ENCODE measurements around the gene SCRG1.

Gene SCRG1

DNA sequence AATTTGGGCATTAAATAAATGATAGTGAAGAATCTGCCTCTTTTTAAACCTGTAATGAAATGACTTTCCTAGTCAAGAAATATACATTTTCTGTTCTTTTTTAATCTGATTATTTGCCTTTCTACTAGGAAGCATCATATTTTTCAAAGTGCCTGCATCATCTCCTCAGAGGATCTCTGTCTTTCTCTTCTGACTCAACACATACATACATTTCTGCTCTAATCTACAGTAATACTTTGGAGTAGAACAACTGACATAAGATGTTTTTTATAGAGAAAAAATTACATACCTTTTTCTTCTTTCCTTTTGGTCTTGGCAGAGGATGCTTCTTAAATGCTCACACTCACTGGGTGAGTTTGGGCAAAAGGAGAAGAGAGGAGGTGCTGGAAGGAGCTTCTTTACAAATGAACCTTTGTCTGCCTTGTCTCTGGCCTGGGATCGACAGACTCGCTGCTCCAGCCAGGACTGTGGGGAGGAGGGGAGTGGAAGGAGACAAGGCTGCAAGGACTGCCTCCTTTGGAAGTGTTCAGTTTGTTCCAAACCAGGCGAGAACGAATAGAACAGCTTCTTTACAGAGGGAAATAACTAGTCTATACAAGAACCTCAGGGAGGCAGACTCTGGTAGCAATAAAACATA lies at the start of gene SCRG1:
Gene SCRG1 (minus strand): TSS at position 338 of the 637 bp plus-strand sequence. CDS start 7,702 bp downstream, outside the sequence.
- no peak for DNase-seq (ENCODE audit: low read depth in 4 of 4, low spot score in 1 of 4)

DNA sequence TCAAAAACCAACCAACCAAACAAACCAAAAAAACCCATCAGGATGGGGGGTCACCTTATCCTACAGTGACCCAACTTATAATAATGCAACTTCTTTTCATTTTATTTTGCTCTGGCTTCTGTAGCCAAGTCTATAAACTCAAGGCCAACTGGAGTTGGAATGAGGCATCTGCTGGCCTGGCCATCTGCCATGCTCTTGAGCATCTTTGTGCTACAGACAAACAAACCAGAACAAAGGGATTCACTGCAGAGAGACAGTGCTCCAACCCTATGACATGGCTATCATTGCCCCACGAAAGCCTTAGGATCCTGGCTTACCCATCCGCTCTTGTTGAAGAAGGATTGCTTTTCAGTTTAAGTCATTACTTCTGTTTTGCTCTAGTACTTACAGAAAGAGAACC lies 49.2 kb upstream of the SCRG1 start:
- DNase-seq (ENCODE audit: low read depth in 4 of 4, low spot score in 1 of 4): no peak

DNA sequence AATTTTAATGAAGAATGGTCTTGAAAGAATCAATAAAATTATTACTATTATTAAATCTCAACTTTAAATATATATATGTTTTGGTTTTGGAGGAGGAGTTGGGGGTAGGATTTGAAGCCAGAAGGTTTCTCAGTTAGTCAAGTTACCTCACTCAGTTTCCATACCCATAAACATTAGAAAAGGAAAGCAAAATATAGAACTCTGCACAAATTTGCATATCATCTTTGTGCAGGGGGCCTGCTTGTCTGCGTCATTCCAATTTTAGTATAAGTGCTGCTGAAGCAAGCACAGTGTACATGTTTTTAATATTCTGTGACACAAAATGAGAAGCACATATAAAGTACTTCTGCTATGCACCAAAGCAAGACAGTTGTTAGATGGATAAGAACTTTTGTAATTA lies 47.5 kb upstream of the SCRG1 start:
- no peak for DNase-seq (ENCODE audit: low read depth in 4 of 4, low spot score in 1 of 4)

DNA sequence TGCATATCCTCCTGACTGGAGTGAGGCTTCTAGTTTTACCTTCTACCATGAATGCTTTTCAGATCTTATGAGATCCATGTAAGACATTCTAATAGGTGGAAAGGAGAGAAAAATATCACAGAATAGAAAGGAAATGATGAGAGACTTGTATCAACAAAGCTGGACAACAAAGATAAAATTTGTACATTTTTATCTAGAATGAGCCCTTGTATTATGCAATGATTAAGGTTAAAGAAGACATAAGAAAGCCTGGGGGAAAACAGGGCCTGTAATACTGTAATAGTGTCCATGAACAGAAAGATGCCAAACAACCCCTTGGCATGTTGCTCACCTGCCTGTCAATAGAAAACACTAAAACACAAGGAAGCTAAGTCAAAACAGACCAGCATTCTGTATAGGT lies 44.2 kb upstream of the SCRG1 start:
- DNase-seq (ENCODE audit: low read depth in 4 of 4, low spot score in 1 of 4): no peak

DNA sequence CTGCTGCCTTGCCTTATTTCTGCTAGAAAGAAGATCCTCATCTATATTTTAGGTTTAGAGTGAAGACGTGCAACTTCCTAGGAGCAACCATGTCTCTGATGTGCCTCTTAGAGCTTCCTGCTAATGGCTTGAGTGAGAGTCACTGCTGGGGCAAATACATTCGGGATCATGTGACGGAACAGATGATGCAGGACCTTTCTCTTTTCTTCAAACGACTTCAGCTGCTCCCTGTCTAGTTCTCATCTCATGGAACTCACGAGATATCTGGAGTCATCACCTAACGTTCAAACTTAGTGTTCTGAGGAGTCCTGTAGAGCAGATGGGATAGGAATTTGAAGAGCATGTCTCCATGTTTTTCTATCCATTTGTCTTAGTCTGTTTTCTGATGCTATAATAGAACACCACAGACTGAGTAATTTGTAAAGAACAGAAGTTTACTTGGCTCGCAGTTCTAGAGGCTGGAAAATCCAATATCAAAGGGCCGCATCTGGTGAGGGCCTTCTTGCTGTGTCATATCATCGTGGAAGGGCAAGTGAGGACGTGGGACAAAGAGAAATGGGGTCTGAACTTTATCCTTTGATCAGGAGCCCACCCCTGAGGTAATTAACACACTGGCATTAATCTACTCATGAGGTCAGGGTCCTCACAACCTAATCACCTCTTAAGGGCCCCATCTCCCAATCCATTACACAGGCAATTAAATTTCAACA lies 43.5 kb upstream of the SCRG1 start:
- no peak for DNase-seq (ENCODE audit: low read depth in 4 of 4, low spot score in 1 of 4)

DNA sequence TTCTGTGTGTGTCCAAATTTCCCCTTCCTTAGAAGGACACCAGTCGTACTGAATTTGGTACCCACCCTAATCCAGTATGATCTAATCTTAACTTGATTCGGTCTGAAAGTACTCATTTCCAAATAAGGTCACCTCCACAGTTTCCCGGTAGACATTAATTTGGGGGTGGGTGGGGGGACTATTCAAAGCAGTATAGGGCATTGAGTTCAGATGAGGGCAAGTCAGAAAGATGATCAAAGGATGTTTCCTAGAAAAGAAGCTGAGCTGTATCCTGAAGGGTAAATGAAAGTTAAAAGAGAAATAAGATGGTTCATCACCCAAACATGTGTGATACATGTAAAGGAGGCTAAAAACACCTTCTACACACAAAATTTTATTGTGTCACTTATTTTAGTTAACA lies 42.0 kb upstream of the SCRG1 start:
- no peak for DNase-seq (ENCODE audit: low read depth in 4 of 4, low spot score in 1 of 4)

DNA sequence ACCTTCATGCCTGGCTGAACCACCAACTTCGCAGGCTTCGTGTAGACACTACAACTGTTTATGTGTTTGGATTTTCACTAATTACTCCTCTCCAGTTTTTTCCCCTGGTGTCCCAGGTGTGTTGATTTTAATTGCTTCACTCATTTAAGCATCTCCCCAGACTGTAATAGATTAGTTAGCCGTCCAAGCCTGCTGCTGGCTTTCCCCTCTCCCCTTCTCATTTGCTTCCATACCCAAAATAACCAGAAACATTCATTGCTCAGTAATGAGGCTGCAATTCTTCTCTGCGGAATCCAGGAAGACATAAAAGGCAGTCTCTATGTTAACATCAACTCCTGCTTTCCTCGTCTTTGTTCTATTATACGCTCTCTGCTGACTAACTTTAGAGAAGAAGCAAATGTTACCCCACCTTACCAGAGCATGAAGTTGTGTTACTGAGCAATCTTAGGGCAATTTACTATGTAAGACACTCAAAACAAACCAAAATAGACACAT lies 37.9 kb upstream of the SCRG1 start:
- DNase-seq (ENCODE audit: low read depth in 4 of 4, low spot score in 1 of 4): no peak

DNA sequence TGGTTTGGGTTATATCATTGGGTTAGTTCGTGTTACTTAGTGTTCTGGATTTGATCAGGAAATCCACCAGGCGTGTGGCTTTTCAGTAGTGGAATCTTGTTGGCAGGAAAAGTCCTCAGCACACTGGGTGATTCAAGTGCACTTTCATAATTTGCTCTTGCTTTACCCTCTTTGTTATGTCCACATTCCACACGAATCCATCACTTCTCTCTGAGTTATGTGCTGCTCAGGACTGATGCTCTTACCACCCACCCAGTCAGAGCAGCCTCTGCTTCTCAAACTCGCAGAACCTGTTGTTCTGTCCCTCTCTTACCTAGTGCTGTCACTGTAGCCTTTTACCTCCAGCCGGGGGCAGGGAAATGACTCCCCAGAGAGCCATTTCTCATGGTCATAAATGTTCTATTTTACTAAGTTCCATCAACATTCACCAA lies 37.2 kb upstream of the SCRG1 start:
- DNase-seq (ENCODE audit: low read depth in 4 of 4, low spot score in 1 of 4): no peak

DNA sequence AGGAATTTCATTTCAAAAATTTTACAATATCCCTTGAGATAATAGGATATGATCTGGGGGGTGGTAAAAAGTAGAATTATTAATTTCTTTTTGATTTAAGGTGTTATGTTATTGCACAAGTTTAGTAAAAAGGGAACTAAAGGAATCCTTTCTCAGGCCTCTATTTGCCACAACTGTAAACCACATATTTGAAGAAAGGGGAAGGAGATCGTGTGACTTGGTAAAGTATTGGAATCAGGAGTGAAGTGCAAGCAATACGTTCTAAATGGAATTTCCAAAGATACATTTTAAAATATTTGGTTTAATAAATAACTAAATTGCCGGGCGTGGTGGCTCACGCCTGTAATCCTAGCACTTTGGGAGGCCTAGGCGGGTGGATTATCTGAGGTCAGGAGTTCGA lies 35.3 kb upstream of the SCRG1 start:
- DNase-seq (ENCODE audit: low read depth in 4 of 4, low spot score in 1 of 4): no peak

DNA sequence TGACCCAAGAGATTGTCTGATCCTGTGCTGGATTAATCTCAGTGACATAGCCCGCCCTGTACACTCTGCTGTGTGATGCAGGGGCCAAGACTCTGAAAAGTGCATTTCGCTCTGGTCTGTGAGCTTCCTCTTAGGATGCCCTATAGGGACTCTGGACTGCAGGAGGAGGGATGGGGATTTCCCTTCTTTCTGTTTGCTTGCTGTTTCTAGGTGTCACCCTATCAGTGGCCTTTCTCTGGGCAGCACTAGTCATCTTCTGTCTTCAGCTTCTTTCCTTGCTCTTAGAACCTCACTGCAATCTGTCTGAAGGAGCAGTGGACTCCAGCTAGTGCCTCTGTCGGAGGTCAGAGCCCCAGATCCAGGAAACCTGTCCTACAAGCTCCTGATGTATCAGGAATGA lies 34.5 kb upstream of the SCRG1 start:
- no peak for DNase-seq (ENCODE audit: low read depth in 4 of 4, low spot score in 1 of 4)

DNA sequence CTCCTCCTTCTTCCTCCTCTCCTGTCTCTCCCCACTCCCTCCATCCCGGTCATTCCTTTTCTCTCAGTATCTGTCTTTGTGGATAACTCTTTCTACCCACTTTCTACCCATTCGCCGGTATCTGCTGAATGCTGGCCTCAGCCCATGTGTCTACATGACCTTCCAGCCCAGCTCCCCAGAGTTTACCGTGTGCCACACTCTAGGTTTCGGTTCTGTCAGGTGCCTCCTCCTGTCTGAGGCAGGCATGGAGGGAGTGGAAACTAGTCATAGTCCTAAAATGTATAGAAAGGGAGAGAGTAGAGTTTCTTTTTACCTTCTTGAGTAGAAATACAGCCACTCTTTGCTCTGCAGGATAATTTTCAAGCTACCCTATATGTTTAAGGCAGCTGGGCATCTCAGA lies 33.5 kb upstream of the SCRG1 start:
- no peak for DNase-seq (ENCODE audit: low read depth in 4 of 4, low spot score in 1 of 4)

DNA sequence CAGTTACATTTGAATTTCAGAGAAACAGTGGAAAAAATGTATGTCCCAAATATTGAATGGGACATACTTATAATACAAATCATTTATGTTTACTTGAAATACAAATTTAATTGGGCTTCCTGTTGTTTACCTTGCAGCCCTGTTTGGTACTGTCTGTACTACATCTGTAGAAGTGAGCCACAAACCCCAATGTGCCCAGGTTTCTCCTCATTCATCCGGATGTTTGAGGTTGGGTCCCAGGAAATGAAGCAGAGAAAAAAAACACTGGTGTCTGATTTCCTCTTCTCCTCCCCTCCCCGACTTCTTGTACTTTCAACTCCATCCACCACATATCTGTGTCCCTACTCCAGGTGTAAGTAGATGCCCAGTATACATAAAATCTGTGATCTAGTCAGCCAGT lies 27.1 kb upstream of the SCRG1 start:
- no peak for DNase-seq (ENCODE audit: low read depth in 4 of 4, low spot score in 1 of 4)

DNA sequence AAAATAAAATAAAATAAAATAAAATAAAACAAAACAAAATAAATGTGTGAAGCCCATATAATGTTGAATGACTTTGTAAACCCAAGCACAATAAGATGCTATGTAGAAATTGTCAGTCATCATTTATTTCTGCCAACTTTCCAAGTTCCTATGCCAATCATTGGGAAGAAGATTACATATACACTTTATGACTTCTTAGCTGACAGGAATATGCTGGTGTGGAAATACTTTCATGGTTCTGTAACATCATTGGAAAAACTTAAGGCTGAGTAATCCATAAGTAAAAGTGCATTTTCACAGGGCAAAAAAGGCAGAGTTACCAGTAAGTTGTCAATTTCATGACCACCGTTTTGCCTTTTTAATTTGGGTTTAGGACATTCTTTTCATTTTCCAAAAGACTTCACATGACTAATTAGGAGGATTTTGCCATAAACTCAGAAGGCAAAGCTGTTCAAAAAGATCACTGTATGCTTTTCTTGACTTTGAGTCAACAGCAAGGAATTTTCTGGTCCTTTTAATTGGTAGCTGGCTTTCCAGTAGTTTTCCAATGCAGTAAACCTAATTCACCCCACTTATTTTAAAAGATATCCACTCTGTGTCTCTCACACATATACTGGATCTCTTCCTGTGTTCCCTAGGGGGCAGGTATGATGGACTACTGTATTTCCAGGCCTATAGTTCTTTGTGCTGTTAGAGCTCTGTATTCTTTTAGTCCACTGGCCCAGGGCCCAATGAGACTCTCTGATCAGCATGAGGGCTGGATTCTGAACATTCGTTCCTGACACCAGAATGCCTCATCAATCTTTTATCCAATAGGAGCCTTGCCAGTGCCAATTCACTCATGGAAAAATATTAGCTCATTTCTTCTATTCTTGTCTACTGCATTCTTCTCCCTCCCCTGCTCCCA lies 26.2 kb upstream of the SCRG1 start:
- DNase-seq (ENCODE audit: low read depth in 4 of 4, low spot score in 1 of 4): no peak

DNA sequence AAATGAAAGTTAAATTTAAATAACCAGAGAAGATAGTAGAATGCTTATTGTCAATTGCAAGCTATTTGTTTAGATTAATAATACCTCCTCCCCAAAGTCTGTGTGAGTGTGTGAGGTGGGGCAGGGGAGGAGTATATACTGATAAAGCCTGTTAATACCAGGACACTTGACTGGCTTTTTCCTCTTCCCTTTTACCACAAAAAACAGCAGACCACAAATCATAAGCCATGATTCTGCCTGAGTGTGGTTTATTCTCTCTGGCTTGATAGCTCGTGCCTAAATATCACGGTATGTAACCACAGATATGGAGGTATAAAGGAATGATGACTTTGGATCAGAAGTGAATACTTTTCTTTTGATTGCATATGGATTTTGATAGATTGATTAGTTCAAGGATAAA lies 21.9 kb upstream of the SCRG1 start:
- DNase-seq (ENCODE audit: low read depth in 4 of 4, low spot score in 1 of 4): no peak

DNA sequence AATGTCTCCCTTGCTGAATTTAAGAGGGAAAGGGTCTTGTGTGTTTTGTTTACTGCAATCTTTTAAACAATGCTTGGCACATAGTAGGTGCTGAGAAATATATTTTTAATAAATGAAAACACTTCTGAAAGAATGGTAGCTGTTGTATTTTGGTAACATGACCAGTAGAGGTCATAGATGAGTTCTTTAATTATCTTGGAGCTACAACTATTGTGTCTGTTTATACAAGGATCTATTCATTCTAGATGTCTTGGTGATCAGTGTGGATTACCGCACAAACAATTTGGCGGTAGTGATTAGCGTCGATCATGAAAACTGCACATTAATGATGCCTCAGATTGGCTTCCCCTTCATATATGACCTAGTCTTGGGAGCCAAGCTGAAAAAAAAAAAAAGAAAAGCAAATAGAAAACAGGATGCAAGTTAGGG lies 21.4 kb upstream of the SCRG1 start:
- DNase-seq (ENCODE audit: low read depth in 4 of 4, low spot score in 1 of 4): no peak

DNA sequence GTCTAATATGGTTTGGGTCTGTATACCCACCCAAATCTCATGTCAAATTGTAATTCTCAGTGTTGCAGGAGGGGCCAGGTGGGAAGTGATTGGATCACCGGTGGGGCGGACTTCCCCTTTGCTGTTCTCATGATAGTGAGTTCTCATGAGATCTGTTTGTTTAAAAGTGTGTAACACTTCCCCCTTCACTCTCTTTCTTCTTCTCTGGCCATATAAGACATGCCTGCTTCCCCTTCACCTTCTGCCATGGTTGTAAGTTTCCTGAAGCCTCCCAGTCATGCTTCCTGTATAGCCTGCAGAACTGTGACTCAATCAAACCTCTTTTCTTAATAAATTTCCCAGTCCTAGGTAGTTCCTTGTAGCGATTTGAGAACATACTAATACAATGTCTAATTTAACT lies 19.7 kb upstream of the SCRG1 start:
- no peak for DNase-seq (ENCODE audit: low read depth in 4 of 4, low spot score in 1 of 4)

DNA sequence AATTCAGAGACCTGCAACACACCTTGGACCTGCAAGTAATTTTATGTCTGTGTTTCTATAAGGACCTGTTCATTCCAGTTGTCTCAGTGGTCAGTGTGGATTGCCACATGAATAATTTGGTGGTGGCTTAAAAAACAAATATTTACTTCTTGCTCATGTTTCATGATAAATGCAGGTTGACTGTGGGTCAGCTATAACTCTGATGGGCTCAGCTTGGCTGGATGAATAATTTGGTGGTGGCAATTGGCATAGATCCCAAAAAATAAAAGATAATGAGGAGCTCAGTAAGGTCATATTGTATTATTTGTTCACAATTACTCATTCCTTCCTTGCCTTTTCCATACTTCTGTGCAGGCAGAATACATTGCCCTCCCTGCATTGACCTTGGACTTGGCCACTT lies 18.9 kb upstream of the SCRG1 start:
- no peak for DNase-seq (ENCODE audit: low read depth in 4 of 4, low spot score in 1 of 4)

DNA sequence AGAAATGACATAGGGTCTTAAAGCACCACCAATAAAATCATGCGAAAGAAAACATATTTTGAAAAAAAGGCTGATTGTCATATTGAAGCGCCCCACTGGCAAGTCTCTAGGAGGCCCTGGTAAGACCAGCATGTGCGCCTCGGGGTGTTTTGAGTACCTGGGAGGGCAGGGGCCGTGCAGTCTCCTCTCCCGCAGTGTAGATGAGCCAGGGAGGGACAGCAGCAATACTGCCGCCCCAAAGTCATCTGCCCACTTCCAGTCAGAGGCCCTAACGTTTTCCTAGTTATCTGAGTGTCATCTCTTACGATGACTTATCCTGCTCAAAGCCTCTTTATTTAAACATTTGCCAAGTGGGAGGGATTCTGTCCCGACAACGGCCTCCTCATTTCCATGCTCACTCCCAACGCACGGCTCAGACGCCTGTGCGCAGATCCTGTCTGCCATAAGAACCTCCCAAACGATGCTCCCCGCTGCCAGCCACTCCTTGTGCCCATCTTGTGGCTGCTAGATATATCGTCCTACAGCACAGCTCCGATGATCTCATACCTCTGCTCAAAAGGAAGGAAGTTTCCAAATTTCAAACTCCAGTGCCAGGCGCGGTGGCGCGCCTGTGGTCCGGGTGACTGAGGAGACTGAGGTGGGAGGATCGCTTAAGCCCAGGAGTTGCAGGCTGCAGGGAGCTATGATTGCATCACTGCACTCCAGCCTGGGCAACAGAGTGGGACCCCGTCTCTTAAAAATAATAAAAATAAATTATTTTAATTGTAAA lies 17.2 kb upstream of the SCRG1 start:
- DNase-seq (ENCODE audit: low read depth in 4 of 4, low spot score in 1 of 4): no peak

DNA sequence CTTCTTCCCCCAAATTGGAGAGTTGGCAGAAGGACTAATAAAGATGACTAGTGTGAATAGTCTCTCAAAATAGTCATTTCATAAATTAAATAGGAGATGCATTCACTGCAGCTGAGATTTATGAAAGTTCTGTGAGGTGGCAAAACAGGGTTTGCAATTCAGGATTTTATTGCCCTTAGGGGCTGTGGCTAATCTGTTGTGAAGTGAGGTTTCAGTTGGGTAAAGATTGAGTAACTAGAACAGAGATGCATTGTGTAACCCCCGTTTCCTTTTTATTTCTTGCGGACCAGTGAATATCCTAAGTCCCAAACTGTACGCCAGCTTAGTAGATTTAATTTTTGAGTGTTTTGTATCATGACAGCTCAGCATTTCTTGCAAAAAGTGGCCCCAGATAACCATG lies 16.2 kb upstream of the SCRG1 start:
- no peak for DNase-seq (ENCODE audit: low read depth in 4 of 4, low spot score in 1 of 4)

DNA sequence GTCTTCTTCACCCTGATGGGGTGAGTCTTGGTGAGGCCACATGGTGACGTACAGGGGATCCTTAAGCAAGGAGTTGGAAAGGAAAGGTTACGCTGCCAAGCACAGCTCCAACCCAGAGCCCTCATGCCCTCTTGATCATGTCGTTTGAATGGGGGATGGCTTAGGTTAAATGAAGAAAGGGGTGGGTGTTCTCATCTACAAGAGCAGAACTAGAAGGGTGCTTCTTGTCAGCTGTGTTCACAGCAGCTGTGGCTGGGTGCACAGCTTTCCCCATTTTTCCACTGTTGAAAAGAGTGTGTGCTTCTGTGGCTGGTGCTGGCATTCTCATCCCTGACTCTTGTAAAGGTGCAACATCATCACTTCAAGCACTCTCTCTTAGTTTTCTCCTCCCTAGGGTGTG lies 15.5 kb upstream of the SCRG1 start:
- DNase-seq (ENCODE audit: low read depth in 4 of 4, low spot score in 1 of 4): no peak

DNA sequence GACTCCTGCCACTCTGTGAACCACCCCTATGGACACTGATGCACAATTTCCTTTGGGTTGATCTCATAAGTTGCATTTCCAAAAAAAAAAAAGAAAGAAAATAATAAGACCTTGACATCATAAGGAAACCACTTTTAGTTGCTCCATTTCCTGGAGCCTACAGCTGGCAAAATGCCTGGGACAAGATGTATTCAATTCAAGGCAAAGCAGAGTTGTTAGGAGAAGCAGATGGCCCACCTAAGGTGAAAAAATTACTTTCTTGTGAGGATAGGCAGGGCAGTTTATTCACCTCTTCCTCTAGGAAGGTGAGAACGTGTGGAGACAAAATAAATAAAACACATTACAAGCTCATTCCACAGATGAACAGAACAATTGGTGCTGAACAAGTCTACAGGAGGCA lies 14.1 kb upstream of the SCRG1 start:
- DNase-seq (ENCODE audit: low read depth in 4 of 4, low spot score in 1 of 4): no peak
